Measurements from ENCODE around the gene HLA-E. TPM values are rescaled to one million over a fixed set of nuclear protein-coding genes. Genes with fewer than 3 reads are reported as not detected.

The HLA-E gene
- total and polyA plus RNA-seq, 4 donors, result 133 to 258 (median 207) TPM

DNA sequence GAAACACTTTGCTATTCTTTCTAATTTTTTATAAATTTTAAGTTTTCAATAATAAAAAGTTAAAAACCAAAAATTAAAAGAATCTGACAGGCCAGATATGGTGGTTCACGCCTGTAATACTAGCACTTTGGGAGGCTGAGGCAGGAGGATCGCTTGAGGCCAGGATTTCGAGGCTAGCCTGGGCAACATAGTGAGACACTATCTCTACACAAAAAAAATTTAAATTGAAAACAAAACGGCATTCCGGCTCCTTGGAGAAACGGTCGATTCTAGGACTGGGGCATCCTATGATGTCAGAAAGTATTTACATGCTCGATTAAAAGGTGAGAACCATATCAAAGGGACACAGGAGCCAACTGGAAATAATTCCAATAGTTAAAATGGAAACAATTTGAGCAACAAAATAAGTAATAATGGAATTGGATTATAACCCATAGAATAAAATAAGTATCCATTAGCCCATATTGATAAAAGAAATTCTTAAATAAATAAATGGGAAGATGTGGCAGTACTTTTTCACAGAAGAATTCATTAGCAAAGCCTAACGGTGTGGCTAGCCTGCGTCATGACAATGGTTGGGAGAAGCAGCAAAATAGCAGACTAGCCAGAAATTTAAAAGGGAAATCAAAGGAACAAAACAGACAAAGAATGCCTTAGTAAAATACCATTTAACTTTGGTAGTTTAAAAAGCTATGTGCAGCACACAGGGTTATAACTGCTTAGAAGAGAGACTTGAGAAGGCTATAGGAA, 21.3 kb downstream of the HLA-E start (continued):
- TF ChIP-seq CTCF (IDR thresholded peaks at IDR 0.05; ENCODE audit: low read depth, low read length, missing input control), result no peak

- no peak overlapping the region for H3K27ac ChIP-seq (ENCODE audit: low read depth in 1 of 2, low read length in 2 of 2)
- no peak overlapping the region for H3K9ac ChIP-seq (ENCODE audit: low read depth in 1 of 2, low read length in 2 of 2)
- 78% methylated on average over 5 of the region's 5 CpGs for WGBS
- TF ChIP-seq, protein P1, sequence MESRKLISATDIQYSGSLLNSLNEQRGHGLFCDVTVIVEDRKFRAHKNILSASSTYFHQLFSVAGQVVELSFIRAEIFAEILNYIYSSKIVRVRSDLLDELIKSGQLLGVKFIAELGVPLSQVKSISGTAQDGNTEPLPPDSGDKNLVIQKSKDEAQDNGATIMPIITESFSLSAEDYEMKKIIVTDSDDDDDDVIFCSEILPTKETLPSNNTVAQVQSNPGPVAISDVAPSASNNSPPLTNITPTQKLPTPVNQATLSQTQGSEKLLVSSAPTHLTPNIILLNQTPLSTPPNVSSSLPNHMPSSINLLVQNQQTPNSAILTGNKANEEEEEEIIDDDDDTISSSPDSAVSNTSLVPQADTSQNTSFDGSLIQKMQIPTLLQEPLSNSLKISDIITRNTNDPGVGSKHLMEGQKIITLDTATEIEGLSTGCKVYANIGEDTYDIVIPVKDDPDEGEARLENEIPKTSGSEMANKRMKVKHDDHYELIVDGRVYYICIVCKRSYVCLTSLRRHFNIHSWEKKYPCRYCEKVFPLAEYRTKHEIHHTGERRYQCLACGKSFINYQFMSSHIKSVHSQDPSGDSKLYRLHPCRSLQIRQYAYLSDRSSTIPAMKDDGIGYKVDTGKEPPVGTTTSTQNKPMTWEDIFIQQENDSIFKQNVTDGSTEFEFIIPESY (IDR thresholded peaks at IDR 0.05), result no peak
- TF ChIP-seq EGR1 (IDR thresholded peaks at IDR 0.05; ENCODE audit: low read depth in 2 of 2) (no peak), FOXA2 (IDR thresholded peaks at IDR 0.05) (no peak), MAX (IDR thresholded peaks at IDR 0.05) (no peak), HNF4A (conservative IDR thresholded peaks at IDR 0.05) (no peak), SP1 (IDR thresholded peaks at IDR 0.05) (no peak), FOXA1 (IDR thresholded peaks at IDR 0.05) (no peak), CTCF (IDR thresholded peaks at IDR 0.05; ENCODE audit: low read depth, low read length, missing input control) (no peak), HNF4G (IDR thresholded peaks at IDR 0.05) (no peak), JUND (IDR thresholded peaks at IDR 0.05) (no peak), YY1 (IDR thresholded peaks at IDR 0.05) (no peak), NR2F2 (IDR thresholded peaks at IDR 0.05) (no peak), GABPA (IDR thresholded peaks at IDR 0.05 in 1 of 2, conservative IDR thresholded peaks at IDR 0.05 in 1 of 2) (no peak), RXRA (IDR thresholded peaks at IDR 0.05) (no peak)
- TF ChIP-seq, protein P2, sequence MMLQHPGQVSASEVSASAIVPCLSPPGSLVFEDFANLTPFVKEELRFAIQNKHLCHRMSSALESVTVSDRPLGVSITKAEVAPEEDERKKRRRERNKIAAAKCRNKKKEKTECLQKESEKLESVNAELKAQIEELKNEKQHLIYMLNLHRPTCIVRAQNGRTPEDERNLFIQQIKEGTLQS (IDR thresholded peaks at IDR 0.05), result no peak
- TF ChIP-seq, protein P3, sequence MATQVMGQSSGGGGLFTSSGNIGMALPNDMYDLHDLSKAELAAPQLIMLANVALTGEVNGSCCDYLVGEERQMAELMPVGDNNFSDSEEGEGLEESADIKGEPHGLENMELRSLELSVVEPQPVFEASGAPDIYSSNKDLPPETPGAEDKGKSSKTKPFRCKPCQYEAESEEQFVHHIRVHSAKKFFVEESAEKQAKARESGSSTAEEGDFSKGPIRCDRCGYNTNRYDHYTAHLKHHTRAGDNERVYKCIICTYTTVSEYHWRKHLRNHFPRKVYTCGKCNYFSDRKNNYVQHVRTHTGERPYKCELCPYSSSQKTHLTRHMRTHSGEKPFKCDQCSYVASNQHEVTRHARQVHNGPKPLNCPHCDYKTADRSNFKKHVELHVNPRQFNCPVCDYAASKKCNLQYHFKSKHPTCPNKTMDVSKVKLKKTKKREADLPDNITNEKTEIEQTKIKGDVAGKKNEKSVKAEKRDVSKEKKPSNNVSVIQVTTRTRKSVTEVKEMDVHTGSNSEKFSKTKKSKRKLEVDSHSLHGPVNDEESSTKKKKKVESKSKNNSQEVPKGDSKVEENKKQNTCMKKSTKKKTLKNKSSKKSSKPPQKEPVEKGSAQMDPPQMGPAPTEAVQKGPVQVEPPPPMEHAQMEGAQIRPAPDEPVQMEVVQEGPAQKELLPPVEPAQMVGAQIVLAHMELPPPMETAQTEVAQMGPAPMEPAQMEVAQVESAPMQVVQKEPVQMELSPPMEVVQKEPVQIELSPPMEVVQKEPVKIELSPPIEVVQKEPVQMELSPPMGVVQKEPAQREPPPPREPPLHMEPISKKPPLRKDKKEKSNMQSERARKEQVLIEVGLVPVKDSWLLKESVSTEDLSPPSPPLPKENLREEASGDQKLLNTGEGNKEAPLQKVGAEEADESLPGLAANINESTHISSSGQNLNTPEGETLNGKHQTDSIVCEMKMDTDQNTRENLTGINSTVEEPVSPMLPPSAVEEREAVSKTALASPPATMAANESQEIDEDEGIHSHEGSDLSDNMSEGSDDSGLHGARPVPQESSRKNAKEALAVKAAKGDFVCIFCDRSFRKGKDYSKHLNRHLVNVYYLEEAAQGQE (IDR thresholded peaks at IDR 0.05), result no peak
- no peaks in the 10 kb centered on the region for H3K36me3 ChIP-seq (ENCODE audit: control insufficient read depth in 4 of 4, insufficient read depth in 3 of 4, low read depth in 1 of 4, low read length in 3 of 4)
- no peaks in the 10 kb centered on the region for H3K27me3 ChIP-seq (ENCODE audit: control insufficient read depth in 4 of 4, insufficient read depth in 4 of 4, low read length in 3 of 4)
- H3K4me1 ChIP-seq (ENCODE audit: control insufficient read depth in 4 of 4, insufficient read depth in 4 of 4, low read length in 3 of 4), result no peaks in the 10 kb centered on the region
- no peaks in the 10 kb centered on the region for H3K9me3 ChIP-seq (ENCODE audit: control insufficient read depth in 4 of 4, low read length in 3 of 4)
- H3K4me3 ChIP-seq (ENCODE audit: low read depth in 1 of 3, low read length in 3 of 3), result no peak overlapping the region
- no peak for DNase-seq (ENCODE audit: low spot score)
These were observed 21.8 kb downstream of the HLA-E start for GRCh38 chr6:30511169-30511546.

Measured in liver (tissue), 9 donors.